B cell (primary cell): Measurements from ENCODE around the gene AMBRA1.

Experiments
- EZH2 ChIP-seq: IDR thresholded peaks from 2 replicates; pipeline ENCODE4 v1.6.1; 2012; ENCODE audit warnings: borderline replicate concordance, low read depth, mild to moderate bottlenecking, moderate library complexity, low read length; ENCODE audit not compliant: insufficient read depth, poor library complexity, severe bottlenecking
- TF ChIP-seq, protein P1 (sequence below): fragments of 200-600 bp; IDR thresholded peaks from one replicate; pipeline ENCODE4 v1.8.0; 2022; ENCODE audit warnings: antibody characterized with exemption, mild to moderate bottlenecking

- TF ChIP-seq, protein P1, sequence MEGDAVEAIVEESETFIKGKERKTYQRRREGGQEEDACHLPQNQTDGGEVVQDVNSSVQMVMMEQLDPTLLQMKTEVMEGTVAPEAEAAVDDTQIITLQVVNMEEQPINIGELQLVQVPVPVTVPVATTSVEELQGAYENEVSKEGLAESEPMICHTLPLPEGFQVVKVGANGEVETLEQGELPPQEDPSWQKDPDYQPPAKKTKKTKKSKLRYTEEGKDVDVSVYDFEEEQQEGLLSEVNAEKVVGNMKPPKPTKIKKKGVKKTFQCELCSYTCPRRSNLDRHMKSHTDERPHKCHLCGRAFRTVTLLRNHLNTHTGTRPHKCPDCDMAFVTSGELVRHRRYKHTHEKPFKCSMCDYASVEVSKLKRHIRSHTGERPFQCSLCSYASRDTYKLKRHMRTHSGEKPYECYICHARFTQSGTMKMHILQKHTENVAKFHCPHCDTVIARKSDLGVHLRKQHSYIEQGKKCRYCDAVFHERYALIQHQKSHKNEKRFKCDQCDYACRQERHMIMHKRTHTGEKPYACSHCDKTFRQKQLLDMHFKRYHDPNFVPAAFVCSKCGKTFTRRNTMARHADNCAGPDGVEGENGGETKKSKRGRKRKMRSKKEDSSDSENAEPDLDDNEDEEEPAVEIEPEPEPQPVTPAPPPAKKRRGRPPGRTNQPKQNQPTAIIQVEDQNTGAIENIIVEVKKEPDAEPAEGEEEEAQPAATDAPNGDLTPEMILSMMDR: no peak
- no peak for TF ChIP-seq EZH2
Measured at GRCh38 chr11:46456269-46457001, 137.4 kb downstream of the AMBRA1 start.
